GM21576 (cell line): ENCODE results near the gene TGM2.

ENCODE experiments used
- ATAC-seq: cut with Tn5 transposase; IDR thresholded peaks from one replicate; pipeline ENCODE4 v1.9.1; 2021; ENCODE audit warnings: mild to moderate bottlenecking, moderate library complexity; ENCODE audit not compliant: unreplicated experiment

Gene TGM2

GRCh38 chr20:38199501-38200390 lies 34.7 kb upstream of the TGM2 start:
- no peak for ATAC-seq

DNA sequence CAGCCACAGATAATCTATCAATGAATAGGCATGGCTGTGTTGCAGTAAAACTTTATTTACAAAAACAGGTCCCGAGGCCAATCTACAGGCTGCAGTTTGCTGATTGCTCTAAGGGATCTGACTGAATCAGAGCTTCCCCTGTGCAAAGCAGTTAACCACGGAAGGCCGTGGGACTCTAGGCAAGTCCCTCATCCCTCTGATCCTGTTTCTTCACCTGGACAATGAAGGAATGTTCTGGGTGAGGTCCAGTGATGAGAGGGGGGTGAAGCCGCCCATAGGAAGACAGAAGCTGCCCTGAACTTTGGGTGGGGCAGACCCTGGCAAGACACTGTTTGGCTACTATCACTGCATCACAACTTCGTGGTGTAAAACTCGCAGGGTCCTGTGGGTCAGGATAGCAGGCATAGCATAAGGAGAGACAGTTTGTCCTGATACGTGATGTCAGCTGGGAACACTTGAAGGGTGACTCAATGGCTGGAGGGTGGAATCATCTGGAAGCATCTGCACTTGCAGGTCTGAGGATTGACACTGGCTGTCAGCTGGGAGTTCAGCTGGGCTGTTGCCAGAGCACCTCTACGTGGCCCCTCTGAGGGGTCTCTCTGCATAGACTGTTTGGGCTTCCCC lies 33.3 kb upstream of the TGM2 start:
- ATAC-seq: no peak

DNA sequence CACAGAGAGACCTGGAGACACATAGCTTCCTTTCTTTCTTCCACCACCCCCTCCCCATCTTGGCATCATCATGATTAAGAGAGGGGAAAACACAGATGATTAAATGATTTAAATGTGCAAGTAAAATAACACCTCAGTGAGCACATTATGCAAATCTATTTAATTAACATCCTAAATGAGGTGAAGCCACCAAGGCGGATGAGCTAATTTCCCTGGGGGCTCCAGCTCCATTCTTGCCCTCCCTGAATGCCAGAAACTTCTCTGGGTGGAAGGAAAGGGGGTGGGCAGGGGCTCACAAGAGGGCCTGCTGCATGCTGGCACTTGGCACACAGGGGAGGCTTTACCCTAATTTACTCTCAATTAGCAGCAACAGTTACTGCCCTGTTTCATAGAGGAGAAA lies 32.5 kb upstream of the TGM2 start:
- no peak for ATAC-seq

DNA sequence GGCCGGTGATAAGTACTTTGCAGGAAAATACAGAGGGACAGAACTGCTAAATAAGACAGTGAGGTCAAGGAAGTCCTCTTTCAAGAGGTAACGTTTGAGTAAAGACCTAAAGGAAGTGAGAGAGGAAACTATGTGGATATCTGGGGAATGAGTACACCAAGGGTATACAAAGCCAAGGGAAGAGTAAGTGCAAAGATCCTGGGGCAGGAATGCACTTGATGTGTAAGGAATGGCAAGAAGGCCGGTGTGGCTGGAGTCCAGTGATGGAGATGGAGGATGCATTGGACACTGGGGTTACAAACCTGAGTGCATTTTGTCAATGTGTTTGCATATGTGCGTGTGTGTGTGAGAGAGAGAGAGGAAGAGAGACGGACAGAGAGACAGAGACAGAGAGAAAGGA lies 32.1 kb upstream of the TGM2 start:
- ATAC-seq: no peak

DNA sequence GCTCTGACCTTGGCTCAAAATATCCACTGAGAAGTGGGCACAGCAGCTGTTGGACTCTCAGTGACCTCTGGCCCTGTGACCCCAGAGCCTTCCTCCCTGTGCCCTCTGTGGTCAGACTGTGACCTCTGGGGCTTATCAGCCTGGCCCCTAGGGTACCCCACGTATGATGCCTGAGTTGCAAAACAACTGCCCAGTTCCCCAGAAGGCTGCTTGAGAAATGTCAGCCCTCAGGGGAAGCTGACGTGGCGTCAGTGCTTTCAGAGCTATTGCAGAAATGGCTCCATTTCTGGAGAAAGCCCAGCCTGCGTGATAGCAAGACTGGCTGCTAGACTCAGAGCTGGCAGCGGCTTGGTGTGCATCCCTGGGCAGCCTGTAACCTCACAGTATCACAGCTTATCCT lies 31.5 kb upstream of the TGM2 start:
- ATAC-seq: no peak

DNA sequence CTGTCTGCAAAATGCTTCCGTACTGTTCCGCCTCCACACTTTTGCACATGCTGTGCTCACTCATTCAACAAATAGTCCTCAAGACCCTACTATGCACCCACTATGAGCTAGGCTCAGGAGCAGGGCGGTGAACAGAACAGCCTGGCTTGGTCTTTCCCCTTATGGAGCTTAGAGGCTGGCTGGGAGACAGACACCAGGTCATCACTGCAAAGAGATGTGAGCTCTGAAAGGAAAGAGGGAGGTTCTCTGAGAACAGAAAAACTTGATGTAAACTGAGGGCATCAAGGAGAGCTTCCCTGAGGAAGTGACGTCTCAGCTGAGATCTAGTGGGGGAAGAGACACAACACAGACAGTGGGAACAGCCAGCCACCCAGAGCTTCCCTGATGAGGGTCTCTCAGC lies 31.0 kb upstream of the TGM2 start:
- no peak for ATAC-seq

GRCh38 chr20:38195521-38195920 lies 30.5 kb upstream of the TGM2 start:
- no peak for ATAC-seq

GRCh38 chr20:38194971-38195504 lies 30.0 kb upstream of the TGM2 start:
- ATAC-seq: no peak

GRCh38 chr20:38193586-38194105 lies 28.6 kb upstream of the TGM2 start:
- no peak for ATAC-seq

DNA sequence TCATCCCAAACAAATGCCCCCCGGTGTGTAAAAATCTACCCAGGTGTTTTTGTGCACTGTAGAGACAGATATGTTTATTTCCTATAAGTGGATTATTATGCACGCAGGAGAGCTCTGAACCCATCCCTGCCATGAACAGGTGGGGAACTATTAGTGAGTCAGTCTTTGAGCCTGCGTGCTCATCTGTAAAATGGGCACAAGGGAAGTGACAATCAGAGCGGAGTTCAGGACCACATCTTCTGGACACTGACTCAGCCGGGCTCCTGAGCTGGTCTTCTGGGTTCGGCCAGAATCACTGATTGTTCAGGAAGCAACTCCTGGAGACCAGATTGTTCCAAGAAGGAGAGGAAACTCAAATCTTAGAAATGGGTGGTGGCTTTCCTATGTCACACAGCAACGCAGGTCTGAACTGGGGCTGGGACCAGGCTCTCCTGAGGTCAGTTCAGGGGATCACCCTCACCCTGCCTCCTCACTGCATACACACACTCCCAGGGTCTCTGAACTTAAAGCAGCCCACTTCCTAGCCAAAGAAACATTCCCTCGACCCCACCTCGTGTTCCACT lies 27.3 kb upstream of the TGM2 start:
- no peak for ATAC-seq

DNA sequence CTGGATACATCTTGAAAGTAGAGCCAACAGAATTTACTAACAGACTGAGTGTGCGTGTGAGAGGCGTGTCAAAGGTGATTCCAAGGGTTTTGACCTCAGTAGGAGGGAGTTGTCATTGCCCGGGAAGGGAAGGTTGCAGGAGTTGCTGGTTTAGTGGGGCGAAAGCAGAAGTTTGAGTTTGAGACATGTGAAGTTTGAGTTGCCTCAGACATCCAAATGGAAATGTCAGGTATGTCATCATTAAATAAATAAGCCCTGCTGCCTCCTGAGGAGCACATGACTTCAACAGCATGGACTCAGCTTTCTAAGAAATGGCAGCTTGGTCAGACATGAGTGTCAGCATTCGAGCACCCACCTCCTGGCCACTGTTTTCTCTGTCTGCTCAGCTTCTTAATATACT lies 26.6 kb upstream of the TGM2 start:
- no peak for ATAC-seq

- no peak for ATAC-seq
These were observed 25.9 kb upstream of the TGM2 start for GRCh38 chr20:38190936-38191371.

DNA sequence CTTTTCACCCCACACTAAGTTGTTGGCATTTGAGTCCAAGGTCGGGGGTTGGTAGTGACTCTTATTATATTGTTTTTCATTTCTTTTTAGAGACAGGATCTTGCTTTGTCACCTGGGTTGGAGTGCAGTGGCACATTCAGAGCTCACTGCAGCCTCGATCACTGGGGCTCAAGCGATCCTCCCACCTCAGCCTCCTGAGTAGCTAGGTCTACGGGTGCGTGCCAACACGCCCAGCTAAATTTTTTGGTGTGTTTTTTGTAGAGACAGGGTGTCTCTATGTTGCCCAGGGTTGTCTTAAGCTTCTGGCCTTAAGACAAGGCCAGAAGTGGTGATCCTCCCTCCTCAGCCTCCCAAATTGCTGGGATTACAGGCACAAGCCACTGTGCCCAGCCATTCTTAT lies 25.1 kb upstream of the TGM2 start:
- no peak for ATAC-seq

GRCh38 chr20:38187517-38187916 lies 22.4 kb upstream of the TGM2 start:
- no peak for ATAC-seq

DNA sequence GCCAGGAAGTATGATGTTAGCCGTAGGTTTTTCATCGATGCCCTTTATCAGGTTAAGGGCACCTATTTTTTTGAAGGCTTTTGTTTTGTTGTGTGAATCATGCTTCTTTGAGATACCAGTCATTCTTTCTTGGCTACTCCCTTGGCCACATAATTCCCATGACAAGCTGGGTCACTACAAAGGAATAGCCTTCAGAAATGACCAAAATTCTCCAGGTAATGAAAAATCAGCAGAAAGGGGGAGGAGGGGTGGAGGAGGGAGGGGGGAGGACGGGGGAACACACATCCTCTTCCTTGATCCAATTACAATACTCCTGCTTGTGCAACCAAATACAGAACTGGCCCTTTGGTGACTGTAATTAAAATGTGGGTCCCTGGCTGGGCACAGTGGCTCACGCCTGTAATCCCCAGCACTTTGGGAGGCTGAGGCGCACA lies 21.7 kb upstream of the TGM2 start:
- ATAC-seq: no peak

- no peak for ATAC-seq
These were observed 19.0 kb upstream of the TGM2 start for GRCh38 chr20:38184101-38184500.

GRCh38 chr20:38181971-38182370 lies 16.9 kb upstream of the TGM2 start:
- no peak for ATAC-seq

- ATAC-seq: peak; percentile 55
These were observed 16.2 kb upstream of the TGM2 start for GRCh38 chr20:38181207-38181801.

GRCh38 chr20:38180781-38181180 lies 15.7 kb upstream of the TGM2 start:
- no peak for ATAC-seq

GRCh38 chr20:38179846-38180245 lies 14.8 kb upstream of the TGM2 start:
- ATAC-seq: no peak

DNA sequence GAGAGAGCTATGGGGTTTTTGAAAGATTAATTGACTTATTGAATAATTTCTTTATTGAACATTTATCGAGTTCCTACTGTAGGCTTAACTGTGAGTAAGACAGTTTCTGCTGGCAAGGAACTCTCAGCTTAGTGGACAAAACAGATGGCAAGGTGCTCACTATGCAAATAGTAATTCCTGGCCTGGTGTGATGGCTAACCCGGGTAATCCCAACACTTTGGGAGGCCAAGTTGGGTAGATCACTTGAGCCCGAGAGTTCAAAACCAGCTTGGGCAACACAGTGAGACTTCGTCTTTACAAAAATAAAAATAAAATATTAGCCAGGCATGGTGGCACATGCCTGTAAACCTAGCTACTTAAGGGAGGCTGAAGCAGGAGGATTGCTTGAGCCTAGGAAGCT lies 13.5 kb upstream of the TGM2 start:
- ATAC-seq: no peak
